Skeletal muscle tissue (tissue), 4 donors: Measurements from ENCODE around the gene LAMTOR4. TPM values are rescaled to one million over a fixed set of nuclear protein-coding genes. Genes with fewer than 3 reads are reported as not detected.

Experiments
- H3K27ac ChIP-seq: one replicate; pipeline ENCODE4 v1.7.0; 2013; ENCODE audit warnings: mild to moderate bottlenecking, low read depth, low read length, inconsistent platforms
- H3K27me3 ChIP-seq, 3 donors: one replicate each; pipeline ENCODE4 v1.7.0; 2013; ENCODE audit warnings: low read length in 3 of 3; ENCODE audit not compliant: control insufficient read depth in 3 of 3, insufficient read depth in 3 of 3
- H3K36me3 ChIP-seq, 3 donors: one replicate each; pipeline ENCODE4 v1.7.0; 2013; ENCODE audit warnings: low read length in 3 of 3; ENCODE audit not compliant: control insufficient read depth in 3 of 3, insufficient read depth in 3 of 3
- H3K4me1 ChIP-seq, 3 donors: one replicate each; pipeline ENCODE4 v1.7.0; 2013; ENCODE audit warnings: low read length in 3 of 3, mild to moderate bottlenecking in 3 of 3; ENCODE audit not compliant: control insufficient read depth in 3 of 3, insufficient read depth in 3 of 3
- H3K4me3 ChIP-seq, 3 donors: one replicate each; pipeline ENCODE4 v1.7.0; 2013; ENCODE audit warnings: low read length in 3 of 3
- H3K9ac ChIP-seq, 3 donors: one replicate each; pipeline ENCODE4 v1.7.0; 2013; ENCODE audit warnings: low read length in 3 of 3, mild to moderate bottlenecking in 3 of 3, moderate library complexity in 2 of 3, low read depth in 1 of 3
- H3K9me3 ChIP-seq, 3 donors: one replicate each; pipeline ENCODE4 v1.7.0; 2013; ENCODE audit warnings: low read length in 3 of 3; ENCODE audit not compliant: control insufficient read depth in 3 of 3
- total RNA-seq: library from RNA; depleted of rRNA; stranded (reverse); fragments of >200 nt; gene quantifications from one replicate; pipeline ENCODE4 v1.2.3, GENCODE V29; 2014
- donor health status: Osteomylitis.

The LAMTOR4 gene
- total RNA-seq, 1 donor from 2014 or later = 73.1 TPM

DNA sequence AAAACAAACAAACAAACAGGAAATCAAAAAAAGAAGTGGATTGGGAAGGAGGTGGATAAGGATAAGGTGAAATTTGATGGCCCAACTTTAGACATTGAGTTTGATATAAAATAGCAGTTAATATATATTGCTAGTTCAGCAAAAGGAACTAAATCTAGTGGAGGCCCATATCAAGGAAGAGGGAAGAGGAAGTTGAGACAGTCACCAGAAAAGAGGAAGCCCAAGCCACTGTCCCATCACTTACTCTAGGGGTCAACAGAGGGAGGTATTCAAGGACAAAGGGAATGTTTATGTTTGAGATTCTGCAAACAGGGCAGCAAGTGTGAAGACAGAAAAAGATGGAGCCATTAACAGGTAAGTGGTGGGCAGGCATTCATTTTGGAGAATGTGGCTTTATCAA is 3.7 kb downstream of the LAMTOR4 start:
- H3K4me3 ChIP-seq = no peak overlapping the region
- no peak overlapping the region for H3K27ac ChIP-seq
- H3K4me1 ChIP-seq = peaks cover 13 to 26% (median 15%) of the 10 kb centered on the region in 3 donors
- H3K36me3 ChIP-seq = peaks cover 30 to 33% (median 32%) of the 10 kb centered on the region in 3 donors
- no peaks in the 10 kb centered on the region for H3K9me3 ChIP-seq
- no peak overlapping the region for H3K9ac ChIP-seq
- H3K27me3 ChIP-seq = no peaks in the 10 kb centered on the region

DNA sequence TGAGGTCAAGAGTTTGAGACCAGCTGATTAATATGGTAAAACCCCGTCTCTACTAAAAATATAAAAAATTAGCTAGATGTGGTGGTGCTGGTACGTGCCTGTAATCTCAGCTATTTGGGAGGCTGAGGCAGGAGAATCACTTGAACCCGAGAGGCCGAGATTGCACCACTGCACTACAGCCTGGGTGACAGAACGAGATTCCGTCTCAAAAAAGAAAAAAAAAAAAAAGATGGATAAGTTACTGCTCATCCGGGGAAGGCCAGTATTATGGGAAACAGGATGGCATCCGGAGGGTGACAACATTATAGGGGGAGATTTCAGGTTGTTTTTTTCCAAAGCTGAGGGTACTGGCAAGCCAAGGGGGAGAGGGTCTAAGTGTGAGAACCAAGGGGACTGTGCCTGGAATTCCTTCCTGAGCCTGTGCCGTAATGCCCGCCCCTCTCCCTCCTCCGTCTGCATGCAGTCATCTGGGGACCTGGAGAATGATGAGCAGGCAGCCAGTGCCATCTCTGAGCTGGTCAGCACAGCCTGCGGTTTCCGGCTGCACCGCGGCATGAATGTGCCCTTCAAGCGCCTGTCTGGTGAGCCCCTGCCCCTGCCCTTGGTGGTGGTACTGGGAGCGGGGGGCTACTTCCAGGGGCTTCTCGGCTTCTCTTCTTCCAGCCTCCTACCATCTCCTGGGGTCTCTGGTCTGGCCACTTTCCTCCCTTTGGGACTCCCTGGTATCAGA is 4.4 kb downstream of the LAMTOR4 start:
- Histone ChIP-seq H3K4me1 (peaks cover 16 to 28% (median 20%) of the 10 kb centered on the region in 3 donors), H3K27ac (no peak overlapping the region), H3K36me3 (peaks cover 30 to 33% (median 32%) of the 10 kb centered on the region in 3 donors)

DNA sequence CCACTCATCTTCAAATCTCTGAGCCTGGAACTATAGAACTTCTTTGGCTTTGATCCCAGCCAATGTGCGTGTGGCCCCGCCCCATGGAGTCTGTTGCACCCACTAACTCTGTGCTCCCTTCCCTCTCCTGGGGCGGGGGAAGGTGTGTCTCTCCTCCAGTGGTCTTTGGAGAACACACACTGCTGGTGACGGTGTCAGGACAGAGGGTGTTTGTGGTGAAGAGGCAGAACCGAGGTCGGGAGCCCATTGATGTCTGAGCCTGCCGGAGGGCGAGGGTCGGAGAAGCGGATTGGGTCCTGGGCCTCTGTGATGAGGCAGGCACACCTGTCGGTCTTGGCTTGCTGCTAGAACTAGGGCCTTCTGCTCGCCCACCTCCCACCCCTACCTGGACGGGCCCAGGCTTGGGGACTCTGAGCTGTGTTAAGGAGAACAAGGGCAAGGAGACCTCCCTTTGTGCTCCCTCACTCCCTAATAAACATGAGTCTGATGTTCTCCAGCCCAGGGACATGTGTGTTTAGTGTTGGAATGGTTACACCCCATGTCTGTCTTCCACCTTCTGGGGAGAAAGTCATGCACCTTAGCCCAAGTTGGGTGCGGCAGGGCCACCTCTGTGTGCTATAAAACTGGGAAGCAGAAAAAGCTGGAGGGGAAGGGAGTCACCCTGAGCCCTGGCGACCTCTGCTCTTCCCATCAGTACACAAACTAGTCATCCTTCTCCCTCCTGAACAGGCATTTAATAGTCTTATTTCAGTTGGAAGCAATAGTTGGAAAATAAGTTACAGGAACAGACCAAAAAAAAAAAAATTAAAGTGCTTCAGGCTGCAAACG is 5.2 kb downstream of the LAMTOR4 start:
- no peak overlapping the region for H3K27ac ChIP-seq
- H3K36me3 ChIP-seq = peaks cover 30 to 33% (median 32%) of the 10 kb centered on the region in 3 donors
- no peaks in the 10 kb centered on the region for H3K9me3 ChIP-seq
- no peaks in the 10 kb centered on the region for H3K27me3 ChIP-seq
- H3K9ac ChIP-seq = no peak overlapping the region
- H3K4me1 ChIP-seq = peaks cover 14 to 27% (median 21%) of the 10 kb centered on the region in 3 donors
- no peak overlapping the region for H3K4me3 ChIP-seq

More for the DNA sequence above, 4.4 kb downstream of the LAMTOR4 start:
- no peaks in the 10 kb centered on the region for H3K9me3 ChIP-seq
- H3K4me3 ChIP-seq = no peak overlapping the region
- no peak overlapping the region for H3K9ac ChIP-seq
- no peaks in the 10 kb centered on the region for H3K27me3 ChIP-seq

DNA sequence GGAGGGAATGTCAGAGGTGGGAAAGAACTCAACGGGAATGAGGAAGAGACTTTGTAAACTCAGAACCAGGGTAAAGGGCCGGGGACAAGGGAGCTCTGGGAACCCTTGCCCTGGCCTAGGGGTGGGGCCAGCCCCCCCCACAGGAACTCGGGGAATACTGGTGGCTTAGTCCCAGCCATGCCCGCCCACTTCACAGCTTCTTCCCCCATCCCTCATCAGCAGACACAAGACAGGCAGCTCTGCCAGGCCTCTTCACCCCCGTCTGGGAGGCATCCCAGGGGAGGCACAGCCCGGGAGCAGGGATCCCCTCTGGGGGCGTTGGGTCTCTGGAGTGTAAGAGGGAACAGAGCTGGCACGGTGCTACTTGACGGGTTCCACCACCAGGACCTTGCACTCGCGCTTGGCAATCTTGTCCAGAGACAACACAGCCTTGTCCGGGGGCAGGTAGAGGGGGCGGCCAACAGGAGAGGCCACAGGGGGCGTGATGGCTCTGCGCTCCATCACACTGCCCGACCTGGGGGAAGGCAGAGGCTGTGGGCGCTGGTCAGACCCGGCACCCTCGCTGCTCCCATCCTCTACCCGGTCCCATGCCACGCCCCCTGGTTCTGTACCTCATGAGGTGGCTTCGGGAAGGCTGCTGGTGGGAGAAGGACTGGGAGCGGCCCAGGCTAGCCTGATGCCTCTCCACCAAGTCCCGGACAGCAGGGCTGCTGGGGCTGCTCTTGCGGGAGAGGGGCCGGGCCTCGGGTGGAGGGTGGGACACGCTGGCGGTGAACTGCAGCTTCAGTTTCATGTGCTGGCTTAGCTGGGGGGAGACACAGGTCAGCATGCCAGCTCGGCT is 6.2 kb downstream of the LAMTOR4 start:
- no peak overlapping the region for H3K27ac ChIP-seq
- H3K9ac ChIP-seq = no peak overlapping the region
- H3K4me1 ChIP-seq = peaks cover 8 to 19% (median 17%) of the 10 kb centered on the region in 3 donors
- H3K9me3 ChIP-seq = no peaks in the 10 kb centered on the region
- no peak overlapping the region for H3K4me3 ChIP-seq
- no peaks in the 10 kb centered on the region for H3K27me3 ChIP-seq
- peaks cover 30 to 33% (median 32%) of the 10 kb centered on the region in 3 donors for H3K36me3 ChIP-seq

DNA sequence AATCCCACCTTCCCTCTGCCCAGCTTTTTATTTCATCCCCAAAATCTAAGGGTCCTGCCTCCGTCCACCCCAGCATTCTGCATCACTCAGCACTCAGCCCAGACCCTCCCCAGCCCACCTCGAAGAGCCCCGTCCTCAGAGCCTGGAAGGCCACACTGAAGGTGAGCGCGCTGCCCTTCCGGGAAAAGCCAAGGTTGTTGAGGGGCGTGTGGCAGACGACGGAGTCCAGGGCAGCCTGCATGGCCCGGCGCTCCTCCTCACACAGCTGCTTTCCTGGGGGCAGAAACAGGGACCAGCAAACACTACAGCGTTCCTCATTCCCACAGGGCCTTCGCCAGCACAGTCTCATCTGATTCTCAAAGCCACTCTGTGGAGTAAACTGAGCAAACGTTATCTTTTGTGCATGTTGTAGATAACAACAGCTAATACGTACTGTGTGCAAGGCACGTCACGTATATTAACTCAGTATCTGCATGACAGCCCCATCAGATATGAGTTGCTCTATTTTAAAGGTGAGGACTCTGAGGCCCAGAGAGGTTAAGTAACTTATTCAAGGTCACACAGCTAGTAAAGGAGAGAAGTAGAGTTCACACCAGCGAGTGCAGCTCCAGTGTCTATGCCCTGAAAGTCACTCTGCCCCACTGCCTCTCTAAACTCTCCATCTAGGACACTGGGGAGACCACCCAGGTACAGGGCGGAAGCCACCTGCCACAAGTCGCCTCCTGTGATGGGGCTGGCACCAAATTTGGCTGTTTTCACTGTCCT is 7.0 kb downstream of the LAMTOR4 start:
- Histone ChIP-seq H3K9me3 (no peaks in the 10 kb centered on the region), H3K9ac (no peak overlapping the region), H3K27me3 (no peaks in the 10 kb centered on the region), H3K4me3 (no peak overlapping the region), H3K27ac (no peak overlapping the region), H3K36me3 (peaks cover 30 to 33% (median 32%) of the 10 kb centered on the region in 3 donors), H3K4me1 (peaks cover 8 to 18% (median 17%) of the 10 kb centered on the region in 3 donors)

DNA sequence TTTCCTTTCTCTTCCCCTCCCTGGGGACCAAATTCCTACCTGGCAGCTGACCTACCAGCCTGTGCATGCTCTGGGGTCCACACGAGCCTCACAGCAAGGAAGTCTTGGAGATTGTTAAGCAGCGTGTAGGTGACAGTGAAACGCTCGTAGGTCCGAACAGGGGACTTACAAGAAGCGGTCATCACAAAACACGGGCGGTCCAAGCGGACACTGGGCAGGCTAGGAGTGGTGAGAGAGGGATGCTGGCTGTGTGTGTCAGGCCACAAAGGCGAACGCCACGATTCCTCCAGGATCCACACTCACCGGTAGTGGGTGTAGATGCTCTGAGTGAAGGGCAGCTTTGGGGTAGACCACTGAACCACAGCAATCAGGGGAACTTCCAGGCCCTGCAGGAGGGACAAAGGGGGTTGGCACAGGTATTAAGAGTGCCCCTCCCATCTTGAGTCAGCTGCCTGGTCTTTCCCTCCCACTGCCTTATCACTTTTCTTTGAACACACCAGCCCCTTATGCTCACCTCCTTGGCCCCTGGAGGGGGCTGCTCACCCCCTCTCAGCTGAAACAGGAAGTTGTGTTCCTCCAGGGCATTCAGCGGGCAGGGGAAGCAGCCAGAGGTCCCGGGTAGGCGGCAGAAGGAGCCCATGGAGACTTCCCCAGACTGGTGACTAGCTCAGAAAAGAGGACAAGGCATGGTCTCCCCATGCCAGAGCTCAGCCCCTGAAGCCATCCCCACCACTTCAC is 7.8 kb downstream of the LAMTOR4 start:
- Histone ChIP-seq H3K27me3 (no peaks in the 10 kb centered on the region), H3K36me3 (peaks cover 30 to 33% (median 32%) of the 10 kb centered on the region in 3 donors), H3K9me3 (no peaks in the 10 kb centered on the region), H3K4me3 (no peak overlapping the region), H3K4me1 (peaks cover 8 to 18% (median 17%) of the 10 kb centered on the region in 3 donors), H3K9ac (no peak overlapping the region), H3K27ac (no peak overlapping the region)

DNA sequence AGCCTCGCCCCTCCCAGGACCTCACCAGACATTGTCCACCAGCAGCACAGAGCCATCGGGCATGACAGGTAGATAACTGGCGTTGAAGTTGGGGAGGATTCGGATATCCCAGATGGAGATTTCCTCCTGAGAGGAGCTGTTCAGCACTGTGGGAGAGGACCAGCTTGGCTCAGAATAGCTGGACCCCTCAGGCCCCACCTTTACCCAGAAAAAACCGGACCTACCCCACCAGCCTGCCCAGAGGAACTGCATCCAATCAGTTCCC is 8.3 kb downstream of the LAMTOR4 start:
- no peak overlapping the region for H3K4me3 ChIP-seq
- H3K9ac ChIP-seq = peak overlapping the region in 1 of 3 donors; percentile 84
- no peak overlapping the region for H3K27ac ChIP-seq
- H3K36me3 ChIP-seq = peaks cover 30 to 31% (median 30%) of the 10 kb centered on the region in 3 donors
- H3K4me1 ChIP-seq = peaks cover 8 to 18% (median 17%) of the 10 kb centered on the region in 3 donors
- no peaks in the 10 kb centered on the region for H3K9me3 ChIP-seq
- H3K27me3 ChIP-seq = no peaks in the 10 kb centered on the region

DNA sequence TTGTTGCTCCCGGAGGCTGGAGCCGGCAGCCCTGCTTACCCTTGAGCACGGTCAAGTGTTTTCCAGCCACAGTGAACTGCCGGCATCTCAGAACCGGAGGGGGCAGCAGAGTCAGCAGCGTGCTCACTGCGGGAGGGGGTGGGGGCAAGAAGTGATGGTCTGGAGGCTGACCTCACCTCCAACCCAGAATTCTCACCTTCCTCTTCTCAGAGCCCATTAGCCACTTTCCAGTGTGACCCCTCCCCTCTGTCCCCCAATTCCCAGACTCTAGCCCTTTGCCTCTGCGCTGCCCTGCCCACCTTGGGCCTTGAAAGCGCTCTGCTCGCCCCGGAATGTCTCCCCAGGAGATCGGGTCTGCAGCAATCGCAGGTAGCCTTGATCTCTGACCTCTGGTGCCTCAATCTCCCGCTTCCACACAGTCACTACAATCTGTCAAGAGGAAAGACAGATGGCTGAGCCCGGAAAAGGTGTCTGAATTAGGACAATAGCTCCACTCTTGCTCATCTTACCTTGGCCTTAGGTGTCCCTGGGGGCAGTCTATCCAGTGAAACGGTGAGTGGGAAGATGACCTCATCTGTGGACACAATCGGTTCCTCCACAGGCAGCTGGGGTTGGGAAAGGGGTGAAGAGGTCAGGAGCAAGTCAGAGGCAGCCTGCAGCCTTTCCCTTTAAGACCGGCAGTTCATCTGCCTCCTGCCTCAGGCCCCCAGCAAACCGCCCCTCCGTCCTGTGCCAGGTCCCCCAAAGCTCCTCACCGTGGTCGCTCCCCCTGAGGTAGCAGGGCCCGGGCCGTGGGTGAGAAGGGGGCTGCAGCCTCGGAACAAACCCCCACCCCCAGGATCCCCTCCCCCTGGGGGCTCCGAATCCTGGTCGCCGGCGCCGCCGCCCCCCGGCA is 8.9 kb downstream of the LAMTOR4 start:
- Histone ChIP-seq H3K27me3 (no peaks in the 10 kb centered on the region), H3K4me3 (peak overlapping the region; percentile 40 to 79 (median 76)), H3K4me1 (peaks cover 8 to 18% (median 17%) of the 10 kb centered on the region in 3 donors), H3K9ac (peak overlapping the region in 2 of 3 donors; percentile 81 to 84), H3K36me3 (peaks cover 30 to 31% (median 30%) of the 10 kb centered on the region in 3 donors), H3K27ac (peak overlapping the region; percentile 65), H3K9me3 (no peaks in the 10 kb centered on the region)
